ENCODE results near the gene ATP5F1B.
"Not testable (repeated sequence)": the region's sequence is repeated elsewhere in the genome, so short reads cannot be mapped to it uniquely, and the experiment has no call there.

Gene ATP5F1B

DNA sequence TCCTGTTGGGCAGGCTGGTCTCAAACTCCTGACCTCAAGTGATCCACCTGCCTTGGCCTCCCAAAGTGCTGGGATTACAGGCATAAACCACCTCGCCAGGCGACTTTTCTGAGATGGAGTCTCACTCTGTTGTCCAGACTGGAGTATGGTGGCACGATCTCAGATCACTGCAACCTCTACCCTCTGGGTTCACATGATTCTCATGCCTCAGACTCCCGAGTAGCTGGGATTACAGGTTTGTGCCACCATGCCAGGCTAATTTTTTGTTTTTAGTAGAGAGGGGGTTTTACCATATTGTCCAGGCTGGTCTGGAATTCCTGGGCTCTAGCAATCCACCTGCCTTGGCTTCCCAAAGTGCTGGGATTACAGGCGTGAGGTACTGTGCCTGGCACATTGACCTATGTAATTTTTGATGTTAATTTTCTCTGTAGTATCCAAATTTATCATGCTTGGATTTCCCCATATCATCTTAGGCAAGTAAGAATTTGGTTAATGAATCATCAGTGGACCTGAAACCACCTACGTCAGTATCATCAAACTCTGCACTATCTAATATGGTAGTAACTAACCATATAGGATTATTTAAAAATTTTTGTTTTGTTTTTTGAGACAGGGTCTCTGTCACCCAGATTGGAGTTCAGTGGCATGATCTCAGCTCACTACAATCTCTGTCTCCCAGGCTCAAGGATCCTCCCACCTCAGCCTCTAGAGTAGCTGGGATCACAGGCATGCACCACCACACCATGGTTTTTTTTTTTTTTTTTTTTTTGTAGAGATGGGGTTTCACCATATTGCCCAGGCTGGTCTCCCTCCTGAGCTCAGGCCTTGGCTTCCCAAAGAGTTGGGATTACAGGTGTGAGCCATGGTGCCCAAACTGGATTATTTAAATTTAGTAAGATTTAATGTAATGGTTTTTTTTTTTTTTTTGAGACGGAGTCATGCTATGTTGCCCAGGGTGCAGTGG, 11.9 kb upstream of the ATP5F1B start:
- peak in 1 of 42 donors; percentile 1 for DNase-seq
- intact Hi-C loops (cut with DNase I), result no loop called here

DNA sequence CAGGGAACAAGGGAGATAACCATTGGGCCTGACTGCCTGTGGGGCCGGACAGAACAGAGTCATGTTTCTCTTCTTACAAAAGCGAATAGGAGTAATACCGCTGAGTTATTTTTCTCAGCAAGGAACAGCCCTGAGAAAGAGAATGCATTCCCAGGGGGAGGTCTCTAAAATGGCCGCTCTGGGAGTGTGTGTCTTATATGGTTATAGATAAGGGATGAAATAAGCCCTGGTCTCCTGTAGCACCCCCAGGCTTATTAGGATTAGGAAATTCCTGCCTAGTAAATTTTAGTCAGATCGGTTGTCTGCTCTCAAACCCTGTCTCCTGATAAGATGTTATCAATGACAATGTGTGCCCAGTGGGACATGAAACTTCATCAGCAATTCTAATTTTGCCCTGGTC, 8.0 kb upstream of the ATP5F1B start:
- intact Hi-C loops (cut with DNase I); DNase-seq: not testable (repeated sequence)

DNA sequence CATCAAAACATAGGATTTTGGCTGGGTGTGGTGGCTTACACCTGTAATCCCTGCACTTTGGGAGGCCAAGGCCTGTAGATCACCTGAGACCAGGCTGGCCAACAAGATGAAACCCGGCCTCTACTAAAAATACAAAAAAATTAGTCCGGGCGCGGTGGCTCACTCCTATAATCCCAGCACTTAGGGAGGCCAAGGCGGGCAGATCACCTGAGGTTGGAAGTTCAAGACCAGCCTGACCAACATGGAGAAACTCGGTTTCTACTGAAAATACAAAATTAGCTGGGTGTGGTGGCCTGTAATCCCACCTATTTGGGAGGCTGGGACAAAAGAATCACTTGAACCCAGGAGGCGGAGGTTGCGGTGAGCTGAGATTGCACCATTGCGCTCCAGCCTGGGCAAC, 2.2 kb upstream of the ATP5F1B start:
- intact Hi-C loops (cut with DNase I); DNase-seq: not testable (repeated sequence)

DNA sequence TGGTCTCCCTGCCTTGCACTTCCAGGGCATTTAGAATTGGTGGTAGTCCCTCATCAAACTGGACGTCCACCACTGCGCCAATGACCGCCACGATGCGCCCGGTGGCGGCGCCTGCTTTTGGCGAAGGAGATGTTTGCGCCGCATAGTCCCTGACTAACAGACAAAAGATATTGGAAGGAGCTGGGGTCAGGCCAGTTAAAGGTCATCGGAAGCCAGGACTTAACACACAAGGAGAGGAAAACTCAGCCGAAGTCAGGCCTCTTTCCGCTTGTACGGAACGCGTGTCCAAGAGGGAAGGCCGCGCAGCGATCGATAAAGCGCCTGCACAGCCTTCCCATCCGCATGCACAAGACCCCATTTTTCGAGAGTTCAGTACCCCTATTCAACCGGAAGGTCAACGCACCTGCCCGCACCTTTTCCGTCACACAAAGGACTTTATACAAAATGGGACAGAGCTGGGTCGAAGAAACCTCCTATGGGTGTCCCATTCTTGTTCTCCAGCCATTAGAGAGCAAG, 525 bp downstream of the ATP5F1B start:
- peak in 17 of 42 donors; percentile 7 to 49 (median 20) for DNase-seq
- intact Hi-C loops (cut with DNase I), result no loop called here

DNA sequence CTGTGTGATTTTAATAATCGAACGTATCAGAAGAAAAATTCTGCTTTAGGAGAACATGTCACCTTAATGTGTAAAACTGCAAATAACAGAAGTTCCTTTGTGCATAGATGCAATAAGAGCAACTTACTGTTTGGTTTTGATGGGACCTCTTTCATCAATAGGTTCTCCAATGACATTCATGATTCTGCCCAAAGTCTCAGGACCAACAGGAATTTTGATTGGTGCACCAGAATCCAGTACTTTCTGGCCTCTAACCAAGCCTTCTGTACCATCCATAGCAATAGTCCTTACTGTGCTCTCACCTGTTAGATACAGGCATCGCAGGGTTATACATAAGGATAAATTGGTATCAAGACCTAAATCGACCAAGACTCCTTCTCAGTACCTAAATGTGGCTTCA, 1.1 kb downstream of the ATP5F1B start:
- intact Hi-C loops (cut with DNase I), result no loop called here
- DNase-seq, result no peak

DNA sequence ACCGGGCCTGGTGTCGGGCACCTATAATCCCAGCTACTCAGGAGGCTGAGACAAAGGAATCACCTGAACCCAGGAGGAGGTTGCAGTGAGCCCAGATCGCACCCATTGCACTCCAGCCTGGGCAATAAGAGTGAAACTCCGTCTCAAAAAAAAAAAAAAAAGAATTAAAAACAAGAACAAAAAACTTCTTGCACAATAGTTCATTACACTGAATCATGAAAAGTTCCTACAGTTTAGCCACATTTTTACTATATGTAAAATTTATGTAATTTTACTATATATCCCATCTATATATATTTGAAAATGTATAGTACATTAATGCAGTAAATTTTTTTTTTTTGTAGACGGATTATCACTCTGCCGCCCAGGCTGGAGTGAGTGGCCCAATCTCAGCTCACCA, 4.6 kb downstream of the ATP5F1B start:
- peak in 1 of 42 donors; percentile 6 for DNase-seq
- intact Hi-C loops (cut with DNase I), result no loop called here

DNA sequence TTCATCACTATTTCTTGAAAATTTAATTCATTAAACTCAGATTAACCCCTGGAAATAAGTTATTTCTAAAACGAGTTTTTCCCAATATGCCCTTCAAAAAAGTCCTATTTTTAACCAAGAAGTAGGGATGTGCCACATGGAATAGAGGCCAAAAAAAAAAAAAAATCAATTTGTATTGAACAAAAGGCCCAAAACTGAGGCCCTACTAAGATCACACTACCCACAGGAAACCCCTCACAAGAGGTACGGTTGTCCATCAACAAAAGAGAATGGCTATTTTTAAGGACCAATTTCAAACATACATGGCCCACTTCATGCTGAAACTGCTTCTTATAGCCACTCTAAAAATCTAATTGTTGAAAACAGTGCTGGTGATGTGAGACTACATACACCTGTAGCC, 8.2 kb downstream of the ATP5F1B start:
- intact Hi-C loops (cut with DNase I), result loop anchor here (5.0 to 10.0 kb wide), 2 partner anchors 50 to 87 kb away; partner anchors contain the start of genes NACA and PTGES3
- no peak for DNase-seq

DNA sequence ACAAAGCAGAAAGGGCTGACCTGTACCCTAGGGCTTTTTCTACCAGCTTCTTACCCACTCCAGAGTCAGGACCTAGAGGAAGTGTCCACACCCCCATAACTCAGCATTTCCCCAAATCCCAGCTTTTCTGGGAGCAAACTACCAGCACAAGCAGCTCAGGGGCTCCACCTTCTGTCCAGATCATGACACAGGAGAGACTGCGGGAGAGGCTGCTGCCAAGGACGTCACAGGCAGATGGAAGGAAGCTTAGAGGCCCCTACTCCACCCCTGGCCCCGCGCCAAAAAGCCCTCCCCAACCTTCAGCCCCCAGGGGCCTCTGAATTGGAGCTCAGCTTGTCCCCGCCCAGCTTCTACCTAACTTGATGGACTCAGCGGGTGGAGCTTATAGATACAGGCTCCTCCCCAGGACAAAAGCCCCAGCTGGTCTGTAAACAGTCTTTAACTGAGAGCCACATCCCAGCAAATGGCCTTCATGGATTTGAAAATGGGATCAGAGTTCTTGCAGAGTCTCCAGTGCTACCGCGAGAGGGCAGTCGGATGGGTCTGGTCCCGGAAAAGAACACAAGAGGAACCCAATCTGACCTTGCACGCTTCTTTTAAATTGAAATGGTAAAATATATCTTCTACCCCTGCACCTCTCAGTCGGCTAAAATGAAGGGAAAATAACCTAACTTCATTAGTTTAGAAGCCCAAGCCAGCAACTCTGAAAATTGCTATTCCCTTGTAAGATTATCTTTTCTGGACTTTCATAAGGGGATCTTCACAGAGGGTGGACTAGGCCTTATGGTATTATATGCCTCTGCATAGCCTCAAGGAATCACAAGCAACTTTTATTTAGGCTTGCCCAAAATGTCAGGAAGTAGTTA, 8.9 kb downstream of the ATP5F1B start:
- intact Hi-C loops (cut with DNase I), result loop anchor here (5.0 to 10.0 kb wide), 2 partner anchors 50 to 88 kb away; partner anchors contain the start of genes NACA and PTGES3
- DNase-seq, result peak; percentile 88 to 98 (median 94)

DNA sequence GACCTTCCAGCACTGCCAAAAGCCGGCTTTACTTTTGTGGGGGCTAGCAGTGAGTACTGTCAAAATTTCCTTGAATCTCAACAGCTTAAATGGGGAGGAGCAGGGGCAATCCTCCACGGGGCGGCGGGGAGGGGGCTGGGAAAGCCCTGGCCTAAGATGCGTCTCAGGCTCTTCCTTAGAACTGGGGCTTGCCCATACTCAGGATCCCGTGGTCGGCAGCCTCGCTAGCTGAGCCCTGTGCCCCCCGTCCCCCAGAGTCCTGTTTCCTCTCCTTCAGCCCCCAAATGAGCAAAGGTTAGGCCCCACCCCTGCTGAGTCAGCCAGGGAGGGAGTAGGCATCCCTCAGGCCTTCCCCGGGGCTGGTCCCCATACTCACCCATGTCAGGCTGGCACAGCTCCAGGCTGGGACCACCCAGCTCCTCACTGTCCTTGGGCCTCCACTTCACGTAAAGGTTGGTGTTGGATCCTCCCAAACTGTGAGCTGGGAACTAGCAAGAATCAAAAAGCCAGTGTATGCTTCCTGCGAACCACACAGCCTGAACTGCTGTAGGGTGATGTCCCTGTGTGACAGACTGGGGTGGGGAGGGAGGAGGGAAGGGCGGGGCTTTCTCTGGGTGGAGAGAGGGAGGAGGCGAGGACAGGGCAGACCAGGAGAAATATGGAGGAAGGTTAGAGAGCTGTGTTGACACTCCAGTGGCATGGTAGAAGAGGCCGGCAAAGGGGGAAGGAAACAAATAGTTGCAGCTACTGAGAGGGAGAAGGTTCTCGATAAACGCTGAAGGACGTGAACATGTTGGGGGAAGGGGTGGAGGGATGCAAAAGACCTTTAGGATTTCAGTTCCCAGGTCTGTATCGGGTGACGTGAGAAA, 9.7 kb downstream of the ATP5F1B start:
- peak; percentile 51 to 95 (median 86) for DNase-seq
- intact Hi-C loops (cut with DNase I), result loop anchor here (5.0 to 10.0 kb wide), 2 partner anchors 51 to 89 kb away; partner anchors contain the start of genes NACA and PTGES3

DNA sequence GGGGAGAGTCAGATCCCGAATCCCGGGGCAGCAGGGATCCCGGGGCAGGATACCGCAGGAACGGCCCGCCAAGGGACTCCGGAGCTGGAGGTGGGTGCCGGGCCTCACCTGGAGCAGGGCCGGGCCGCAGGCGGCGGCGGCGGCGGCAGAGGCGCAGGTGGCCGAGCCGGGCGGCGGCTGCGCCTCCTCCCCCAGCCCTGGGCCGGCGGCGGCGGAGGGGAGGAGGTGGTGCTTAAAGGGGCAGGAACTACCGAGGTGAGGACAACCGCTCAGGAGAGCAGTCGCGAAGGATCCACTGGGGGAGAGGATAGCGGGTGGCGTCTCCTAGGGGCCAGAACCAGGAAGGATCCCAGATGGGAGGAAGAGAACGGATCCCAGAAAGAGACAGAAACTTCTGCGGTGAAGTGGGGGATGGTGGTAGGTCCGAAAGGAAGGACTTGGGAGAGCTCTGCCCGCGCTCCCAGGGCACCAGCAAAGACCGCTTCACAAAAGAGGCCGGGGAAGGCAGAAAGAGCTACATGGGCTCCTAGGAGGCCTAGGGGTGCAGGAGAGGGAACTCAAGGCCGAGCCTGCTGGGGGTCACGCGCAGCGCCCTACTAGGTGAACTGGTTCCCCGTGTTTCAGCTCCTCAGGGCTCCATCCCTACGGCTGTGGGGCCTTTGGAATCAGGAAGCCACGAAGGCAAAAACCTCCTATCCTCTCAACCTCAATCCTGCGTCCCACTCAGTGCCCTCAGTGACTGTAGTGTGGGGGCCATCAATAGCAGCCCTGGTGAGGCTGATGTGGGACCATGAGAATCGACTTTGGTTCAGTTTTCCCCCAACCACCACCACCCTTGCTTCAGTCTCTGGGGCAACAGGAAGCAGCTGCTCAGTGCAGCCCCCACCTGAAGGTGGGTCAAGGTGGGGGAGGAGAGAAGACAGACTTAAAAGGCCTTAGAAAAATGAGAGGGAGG, 10.7 kb downstream of the ATP5F1B start:
- DNase-seq, result peak in 41 of 42 donors; percentile 41 to 91 (median 74)
- intact Hi-C loops (cut with DNase I), result loop anchor here (5.0 to 10.0 kb wide), 2 partner anchors 52 to 90 kb away; partner anchors contain the start of genes NACA and PTGES3

DNA sequence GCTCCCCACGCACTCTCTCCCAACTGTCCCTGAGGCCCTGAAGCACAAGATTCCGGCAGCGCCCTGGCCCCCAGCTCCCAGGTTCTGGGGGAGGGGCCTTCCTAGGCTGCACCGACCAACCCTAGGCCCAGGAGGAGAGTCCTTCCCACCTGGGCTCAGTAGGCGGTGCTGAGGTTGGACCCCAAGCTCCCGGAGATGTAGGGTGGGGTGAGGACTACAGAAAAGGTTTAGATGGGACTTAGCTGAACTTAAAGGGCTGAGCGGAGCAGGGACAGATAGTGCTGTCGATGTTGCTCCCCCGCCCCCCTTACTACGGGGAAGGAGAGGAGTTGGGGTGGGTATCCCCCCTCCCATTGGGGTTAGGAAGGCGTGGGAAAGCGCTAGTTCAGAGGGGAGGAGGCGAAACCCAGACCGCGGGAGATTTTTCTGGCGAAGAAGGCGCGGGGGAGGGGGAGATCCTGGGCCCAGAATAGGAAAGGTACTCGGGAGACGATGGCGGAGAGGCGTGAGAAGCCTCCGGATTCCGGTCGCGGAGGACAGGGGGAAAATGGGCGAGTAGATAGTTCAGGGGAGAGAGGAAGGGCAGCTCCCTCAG, 11.4 kb downstream of the ATP5F1B start:
- intact Hi-C loops (cut with DNase I), result loop anchor here (10.0 kb wide), 1 partner anchor 90 kb away; the partner anchor contains the start of gene NACA
- DNase-seq, result peak in 22 of 42 donors; percentile 8 to 57 (median 26)

DNA sequence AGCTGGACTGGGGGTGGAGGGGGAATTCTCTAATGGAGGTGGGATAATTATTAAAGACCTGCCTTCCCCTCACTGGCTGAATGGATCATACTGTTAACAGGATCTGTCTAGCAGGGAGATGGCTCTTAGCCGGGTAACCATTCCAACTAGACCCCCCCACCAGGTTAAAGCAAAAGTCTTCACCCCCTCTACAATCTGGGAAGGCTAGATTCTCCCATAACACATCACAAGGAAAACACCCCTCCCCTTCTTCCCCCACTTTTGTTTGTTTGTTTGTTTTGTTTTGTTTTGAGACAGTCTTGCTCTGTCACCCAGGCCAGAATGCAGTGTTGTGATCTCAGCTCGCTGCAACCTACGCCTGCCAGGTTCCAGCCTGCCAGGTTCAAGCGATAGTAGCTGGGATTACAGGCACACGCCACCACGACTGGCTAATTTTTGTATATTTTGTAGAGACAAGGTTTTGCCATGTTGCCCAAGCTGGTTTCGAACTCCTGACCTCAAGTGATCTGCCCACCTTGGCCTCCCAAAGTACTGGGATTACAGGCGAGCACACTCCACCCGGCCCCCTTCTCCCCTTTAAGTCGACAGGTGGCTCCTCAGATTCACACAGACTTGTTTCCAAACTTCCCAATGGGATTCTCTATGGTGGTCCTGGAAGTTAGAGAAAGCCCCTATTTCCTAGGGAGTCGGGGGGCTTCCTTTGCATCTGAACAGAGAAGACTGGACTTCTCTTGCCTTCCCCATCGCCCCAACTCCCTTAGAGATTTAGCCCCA, 12.1 kb downstream of the ATP5F1B start:
- no peak for DNase-seq
- intact Hi-C loops (cut with DNase I), result loop anchor here (10.0 kb wide), 1 partner anchor 91 kb away; the partner anchor contains the start of gene NACA

DNA sequence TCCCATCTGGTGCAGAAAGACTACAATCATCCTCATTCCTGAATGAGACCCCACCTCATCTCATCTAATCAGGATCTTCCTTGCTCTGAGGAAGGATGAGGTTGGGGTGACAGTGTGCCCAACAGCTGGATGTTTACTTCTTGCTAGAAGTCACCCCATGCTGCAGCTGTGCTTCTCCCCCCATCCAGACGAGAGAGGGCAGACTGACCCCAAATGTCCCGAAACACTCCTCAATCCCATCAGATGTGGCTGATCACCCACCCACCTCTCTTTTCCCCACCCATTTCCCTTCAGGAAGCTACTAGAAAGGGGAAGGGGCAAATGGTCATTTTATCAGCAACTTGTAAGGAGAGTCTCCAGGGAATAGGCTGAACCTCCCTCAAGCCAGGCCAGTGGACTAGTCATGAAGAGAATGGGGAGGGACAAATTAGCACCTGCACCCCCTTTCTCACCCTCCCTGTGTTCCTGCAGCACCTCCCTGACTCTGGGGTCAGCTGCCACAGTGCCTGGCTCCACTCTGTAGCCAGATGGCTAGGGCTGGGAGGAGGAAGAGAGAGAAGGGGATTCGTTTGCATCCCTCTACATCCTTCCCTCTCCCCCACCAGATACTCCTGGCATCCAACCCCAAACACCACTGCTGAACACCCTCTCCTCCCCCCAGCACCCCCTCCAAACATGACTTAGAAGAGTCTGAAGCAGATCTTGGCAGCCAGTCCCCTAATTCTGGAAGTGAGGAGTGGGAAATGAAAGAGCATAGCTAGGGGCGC, 12.9 kb downstream of the ATP5F1B start:
- DNase-seq, result no peak
- intact Hi-C loops (cut with DNase I), result loop anchor here (10.0 kb wide), 1 partner anchor 92 kb away; the partner anchor contains the start of gene NACA

DNA sequence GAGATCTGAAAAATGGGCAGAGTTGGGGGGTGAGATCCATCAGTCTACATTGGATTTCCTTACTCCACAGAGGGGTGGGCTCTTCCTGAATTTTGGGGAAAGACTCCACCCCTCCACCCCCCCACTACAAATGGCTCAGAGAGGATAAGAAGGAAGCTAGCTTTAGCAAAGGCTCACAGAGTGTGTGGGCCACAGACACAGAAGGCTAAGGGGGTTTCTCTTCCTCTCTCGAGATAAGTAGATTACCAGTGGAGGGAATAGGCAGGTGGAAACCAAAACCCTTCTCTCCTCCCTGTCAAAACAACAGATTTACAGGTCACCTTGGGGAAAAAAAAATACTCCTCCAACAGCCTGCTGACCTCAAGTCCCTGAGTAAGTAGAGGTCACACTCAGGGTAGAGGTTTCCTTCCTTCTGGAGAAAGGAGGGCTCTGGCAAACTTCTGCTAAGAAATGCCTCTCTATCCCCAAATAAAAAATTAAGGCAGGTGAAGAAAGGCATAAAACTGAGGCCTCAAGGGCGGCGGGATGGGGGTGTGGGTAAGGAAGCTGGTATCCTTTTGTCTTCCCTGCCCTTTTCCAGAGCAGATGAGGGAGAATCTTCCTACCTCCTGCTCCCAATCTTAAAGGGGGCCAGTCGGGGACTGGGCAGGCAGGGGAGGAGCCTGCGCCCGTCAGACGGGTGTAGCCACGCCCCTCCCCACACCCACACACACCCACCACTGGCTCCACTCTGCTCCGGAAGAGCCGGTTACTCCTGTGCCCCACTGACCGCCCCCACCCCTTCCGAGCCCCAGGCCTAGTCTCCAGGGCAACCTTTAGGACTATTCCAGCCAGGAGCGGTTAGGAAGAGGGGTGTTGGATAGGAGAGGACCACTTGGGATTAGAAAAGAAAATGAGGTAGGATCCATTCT, 13.7 kb downstream of the ATP5F1B start:
- peak in 38 of 42 donors; percentile 24 to 77 (median 48) for DNase-seq
- intact Hi-C loops (cut with DNase I), result loop anchor here (10.0 kb wide), 1 partner anchor 93 kb away; the partner anchor contains the start of gene NACA

Data from head of caudate nucleus (tissue), 42 donors.